Neuronal stem cell (in vitro differentiated cells): ENCODE measurements around the gene PTPRR.

Experiments used
- DNase-seq: peaks from one replicate; pipeline ENCODE4 v3.0.0-alpha.2; 2013; ENCODE audit warnings: low spot score
- H2AFZ ChIP-seq: one replicate; pipeline ENCODE4 v1.6.1; 2013; ENCODE audit warnings: mild to moderate bottlenecking, low read length, inconsistent platforms
- H2AK5ac ChIP-seq: 2 replicates; pipeline ENCODE4 v1.6.1; 2013; ENCODE audit warnings: low read depth, mild to moderate bottlenecking, inconsistent platforms, low read length, moderate library complexity, mixed read lengths
- H2BK120ac ChIP-seq: 2 replicates; pipeline ENCODE4 v1.6.1; 2013; ENCODE audit warnings: low read depth, mild to moderate bottlenecking, inconsistent platforms, low read length, moderate library complexity, mixed read lengths
- H2BK12ac ChIP-seq: one replicate; pipeline ENCODE4 v1.6.1; 2013; ENCODE audit warnings: low read length, inconsistent platforms
- H2BK15ac ChIP-seq: 2 replicates; pipeline ENCODE4 v1.6.1; 2013; ENCODE audit warnings: mild to moderate bottlenecking, low read length, inconsistent platforms, mixed read lengths
- H2BK5ac ChIP-seq: one replicate; pipeline ENCODE4 v1.6.1; 2013; ENCODE audit warnings: inconsistent platforms, mild to moderate bottlenecking, low read length, moderate library complexity
- H3K14ac ChIP-seq: one replicate; pipeline ENCODE4 v1.6.1; 2013; ENCODE audit warnings: low read length, inconsistent platforms
- H3K18ac ChIP-seq: 2 replicates; pipeline ENCODE4 v1.6.1; 2013; ENCODE audit warnings: low read length, inconsistent platforms
- H3K23ac ChIP-seq: 2 replicates; pipeline ENCODE4 v1.6.1; 2013; ENCODE audit warnings: low read depth, mild to moderate bottlenecking, mixed read lengths, low read length, inconsistent platforms; ENCODE audit not compliant: poor library complexity
- H3K27ac ChIP-seq: replicated peaks from 3 replicates; pipeline ENCODE4 v1.5.1; 2013; ENCODE audit warnings: low read length, inconsistent platforms
- H3K27me3 ChIP-seq, 3 experiments: 2 replicates each; pipeline ENCODE4 v1.6.1; 2013; ENCODE audit warnings: low read length in 3 of 3, mild to moderate bottlenecking in 2 of 3, inconsistent platforms in 1 of 3, low read depth in 1 of 3, mixed read lengths in 1 of 3, moderate library complexity in 1 of 3; ENCODE audit not compliant: control insufficient read depth in 3 of 3, insufficient read depth in 3 of 3
- H3K36me3 ChIP-seq, 2 donors: replicated peaks in 1 of 2; 2 replicates each; pipeline ENCODE4 v1.6.1; 2013; ENCODE audit warnings: low read length in 2 of 2; ENCODE audit not compliant: control insufficient read depth in 2 of 2, insufficient read depth in 2 of 2
- H3K4ac ChIP-seq: 2 replicates; pipeline ENCODE4 v1.6.1; 2013; ENCODE audit warnings: inconsistent platforms, mild to moderate bottlenecking, low read length, moderate library complexity
- H3K4me1 ChIP-seq, 2 donors: 1 replicate in 1 of 2; 2 replicates in 1 of 2; pipeline ENCODE4 v1.6.1; 2013; ENCODE audit warnings: low read length in 2 of 2, low read depth in 1 of 2; ENCODE audit not compliant: control insufficient read depth in 2 of 2, insufficient read depth in 1 of 2
- H3K4me2 ChIP-seq: one replicate; pipeline ENCODE4 v1.6.1; 2013; ENCODE audit warnings: mild to moderate bottlenecking, low read length, inconsistent platforms; ENCODE audit not compliant: insufficient read depth, poor library complexity, severe bottlenecking
- H3K4me3 ChIP-seq, 2 donors: 2 replicates each; pipeline ENCODE4 v1.5.1; 2013; ENCODE audit warnings: low read length in 2 of 2, mild to moderate bottlenecking in 2 of 2, inconsistent platforms in 1 of 2, moderate library complexity in 1 of 2
- H3K79me1 ChIP-seq: one replicate; pipeline ENCODE4 v1.6.1; 2013; ENCODE audit warnings: low read depth, mild to moderate bottlenecking, inconsistent platforms, low read length, moderate library complexity
- H3K9ac ChIP-seq: one replicate; pipeline ENCODE4 v1.6.1; 2013; ENCODE audit warnings: mild to moderate bottlenecking, low read depth, low read length, inconsistent platforms; ENCODE audit not compliant: poor library complexity
- H3K9me3 ChIP-seq, 2 donors: replicated peaks in 1 of 2; 2 replicates each; pipeline versions ENCODE3 to v1.6.1; 2013; ENCODE audit warnings: low read length in 2 of 2, mild to moderate bottlenecking in 2 of 2, inconsistent platforms in 1 of 2, low read depth in 1 of 2, mixed read lengths in 1 of 2, moderate library complexity in 1 of 2; ENCODE audit not compliant: control insufficient read depth in 2 of 2, insufficient read depth in 1 of 2
- H4K8ac ChIP-seq: one replicate; pipeline ENCODE4 v1.6.1; 2013; ENCODE audit warnings: low read depth, mild to moderate bottlenecking, inconsistent platforms, low read length, moderate library complexity
- H4K91ac ChIP-seq: one replicate; pipeline ENCODE4 v1.6.1; 2013; ENCODE audit warnings: low read length, low read depth, mild to moderate bottlenecking, inconsistent platforms; ENCODE audit not compliant: poor library complexity
- WGBS, 2 donors: extraction: QIAGEN DNeasy Blood & Tissue Kit; methylation state at CpG; one replicate each; pipeline ENCODE4 v1.1.7; 2013; ENCODE audit warnings: missing lambda C conversion rate in 2 of 2, mixed read lengths in 1 of 2; ENCODE audit not compliant: insufficient read length in 2 of 2, insufficient replicate concordance in 1 of 2; ENCODE audit errors: extremely low coverage in 2 of 2; 5-methylcytosine and 5-hydroxymethylcytosine counted together

The PTPRR gene

GRCh38 chr12:70788774-70789173, 131.8 kb downstream of the PTPRR start:
- H2BK120ac ChIP-seq: no peak overlapping the region
- H3K36me3 ChIP-seq: no peaks in the 10 kb centered on the region
- H3K79me1 ChIP-seq: no peaks in the 10 kb centered on the region
- no peak overlapping the region for H3K4me3 ChIP-seq
- H2AK5ac ChIP-seq: no peak overlapping the region
- no peak overlapping the region for H2BK15ac ChIP-seq
- no peak overlapping the region for H3K4ac ChIP-seq
- no peaks in the 10 kb centered on the region for H3K9me3 ChIP-seq
- no peak overlapping the region for H2BK5ac ChIP-seq
- H3K14ac ChIP-seq: no peak overlapping the region
- no peak overlapping the region for H3K27ac ChIP-seq
- H3K18ac ChIP-seq: no peak overlapping the region
- DNase-seq: no peak
- WGBS, 2 donors: no CpG with 5 or more reads among the region's 5 CpGs
- no peak overlapping the region for H3K9ac ChIP-seq
- H4K91ac ChIP-seq: no peak overlapping the region
- H4K8ac ChIP-seq: no peak overlapping the region
- H2AFZ ChIP-seq: no peak overlapping the region
- no peaks in the 10 kb centered on the region for H3K27me3 ChIP-seq
- H3K23ac ChIP-seq: no peak overlapping the region
- no peak overlapping the region for H3K4me2 ChIP-seq
- no peaks in the 10 kb centered on the region for H3K4me1 ChIP-seq
- H2BK12ac ChIP-seq: no peak overlapping the region

- no peak overlapping the region for H3K4me2 ChIP-seq
- H4K91ac ChIP-seq: no peak overlapping the region
- no peaks in the 10 kb centered on the region for H3K9me3 ChIP-seq
- no peak overlapping the region for H2BK12ac ChIP-seq
- no peak overlapping the region for H3K18ac ChIP-seq
- no peak overlapping the region for H2BK5ac ChIP-seq
- no peak overlapping the region for H3K9ac ChIP-seq
- H3K4ac ChIP-seq: no peak overlapping the region
- H2AK5ac ChIP-seq: no peak overlapping the region
- H3K79me1 ChIP-seq: no peaks in the 10 kb centered on the region
- no peaks in the 10 kb centered on the region for H3K4me1 ChIP-seq
- no peak overlapping the region for H4K8ac ChIP-seq
- no peak overlapping the region for H3K23ac ChIP-seq
- H2BK15ac ChIP-seq: no peak overlapping the region
- no peaks in the 10 kb centered on the region for H3K36me3 ChIP-seq
- no peak overlapping the region for H2AFZ ChIP-seq
- no peak overlapping the region for H3K4me3 ChIP-seq
- H3K27me3 ChIP-seq: no peaks in the 10 kb centered on the region
- no peak overlapping the region for H3K27ac ChIP-seq
- WGBS, 2 donors: no CpG with 5 or more reads among the region's 1 CpG
- H3K14ac ChIP-seq: no peak overlapping the region
- no peak overlapping the region for H2BK120ac ChIP-seq
- no peak for DNase-seq
Observed at GRCh38 chr12:70787612-70788011, 132.9 kb downstream of the PTPRR start.

- H2BK5ac ChIP-seq: no peak overlapping the region
- no peak overlapping the region for H2BK120ac ChIP-seq
- no peaks in the 10 kb centered on the region for H3K27me3 ChIP-seq
- no peak overlapping the region for H3K14ac ChIP-seq
- no peak overlapping the region for H2BK12ac ChIP-seq
- no peak overlapping the region for H4K91ac ChIP-seq
- no peak overlapping the region for H3K4me2 ChIP-seq
- H3K9me3 ChIP-seq: no peaks in the 10 kb centered on the region
- no peak overlapping the region for H3K9ac ChIP-seq
- no peak overlapping the region for H3K4ac ChIP-seq
- no peak for DNase-seq
- H3K4me3 ChIP-seq: no peak overlapping the region
- H3K18ac ChIP-seq: no peak overlapping the region
- H2AFZ ChIP-seq: no peak overlapping the region
- no CpG with 5 or more reads among the region's 2 CpGs for WGBS, 2 donors
- no peaks in the 10 kb centered on the region for H3K79me1 ChIP-seq
- no peak overlapping the region for H2AK5ac ChIP-seq
- H3K27ac ChIP-seq: no peak overlapping the region
- no peaks in the 10 kb centered on the region for H3K36me3 ChIP-seq
- H4K8ac ChIP-seq: no peak overlapping the region
- H2BK15ac ChIP-seq: no peak overlapping the region
- H3K4me1 ChIP-seq: no peaks in the 10 kb centered on the region
- H3K23ac ChIP-seq: no peak overlapping the region
Observed at GRCh38 chr12:70785896-70786295, 134.6 kb downstream of the PTPRR start.

GRCh38 chr12:70784042-70784668, 136.4 kb downstream of the PTPRR start:
- WGBS, 2 donors: no CpG with 5 or more reads among the region's 21 CpGs
- no peak overlapping the region for H2BK5ac ChIP-seq
- H3K27ac ChIP-seq: no peak overlapping the region
- H3K4ac ChIP-seq: no peak overlapping the region
- H3K4me1 ChIP-seq: no peaks in the 10 kb centered on the region
- no peaks in the 10 kb centered on the region for H3K27me3 ChIP-seq
- H2BK12ac ChIP-seq: no peak overlapping the region
- H2BK120ac ChIP-seq: no peak overlapping the region
- no peak overlapping the region for H3K23ac ChIP-seq
- no peak overlapping the region for H3K4me3 ChIP-seq
- H3K4me2 ChIP-seq: no peak overlapping the region
- H4K8ac ChIP-seq: no peak overlapping the region
- no peak overlapping the region for H3K14ac ChIP-seq
- H2AFZ ChIP-seq: no peak overlapping the region
- H3K9ac ChIP-seq: no peak overlapping the region
- H3K18ac ChIP-seq: peak overlapping the region; percentile 17
- no peak overlapping the region for H2BK15ac ChIP-seq
- H3K79me1 ChIP-seq: no peaks in the 10 kb centered on the region
- H3K9me3 ChIP-seq: no peaks in the 10 kb centered on the region
- no peak for DNase-seq
- no peak overlapping the region for H2AK5ac ChIP-seq
- H4K91ac ChIP-seq: no peak overlapping the region
- no peaks in the 10 kb centered on the region for H3K36me3 ChIP-seq
